ENCODE measurements around the gene LMTK2. TPM values are rescaled to one million over a fixed set of nuclear protein-coding genes. Genes with fewer than 3 reads are reported as not detected.

Gene LMTK2
- total RNA-seq, 1 donor from 2014 or later = 32.5 TPM

DNA sequence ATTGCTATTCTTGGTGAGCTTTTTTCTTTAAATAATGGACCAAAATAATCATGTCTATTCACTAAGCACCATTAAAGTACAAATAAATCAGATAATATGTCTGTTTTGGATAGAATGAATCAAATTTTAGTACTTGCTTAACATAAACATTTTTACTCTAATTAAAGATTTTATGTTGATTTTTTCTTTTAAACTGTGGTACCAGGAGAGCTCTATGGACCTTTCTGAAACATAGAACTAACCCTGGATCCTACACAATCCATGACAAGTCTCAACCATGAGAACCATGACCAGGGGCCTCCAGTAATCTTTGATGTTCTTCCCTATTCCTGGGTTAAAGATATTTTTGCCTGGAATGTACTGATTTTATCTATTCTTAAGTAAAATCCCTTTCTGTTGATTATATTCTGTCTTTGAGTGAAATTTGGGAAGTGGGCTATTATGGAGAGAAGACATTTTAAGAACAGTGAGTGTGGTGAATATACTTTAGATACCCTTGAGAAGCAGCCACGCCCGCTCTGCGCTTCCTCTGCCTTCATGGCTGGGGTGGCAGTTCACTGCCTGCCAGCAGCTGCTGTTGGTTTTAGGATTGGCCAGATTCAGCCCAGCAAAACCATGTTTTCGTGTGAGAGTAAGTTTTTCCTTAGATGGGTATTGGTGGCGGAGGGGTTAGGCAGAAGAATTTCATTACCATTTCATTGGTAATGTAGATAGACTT is 62.4 kb downstream of the LMTK2 start:
- Mint-ChIP-seq H3K27me3 (ENCODE audit: unreplicated experiment) (peaks cover 7% of the 10 kb centered on the region), H3K4me3 (ENCODE audit: unreplicated experiment) (no peak overlapping the region), H3K9me3 (ENCODE audit: unreplicated experiment) (no peaks in the 10 kb centered on the region), H3K4me1 (ENCODE audit: unreplicated experiment) (peaks cover 3% of the 10 kb centered on the region), H3K27ac (ENCODE audit: unreplicated experiment) (no peak overlapping the region), H3K36me3 (ENCODE audit: low read depth, unreplicated experiment) (peaks cover 22% of the 10 kb centered on the region)
- TF ChIP-seq, protein P1, sequence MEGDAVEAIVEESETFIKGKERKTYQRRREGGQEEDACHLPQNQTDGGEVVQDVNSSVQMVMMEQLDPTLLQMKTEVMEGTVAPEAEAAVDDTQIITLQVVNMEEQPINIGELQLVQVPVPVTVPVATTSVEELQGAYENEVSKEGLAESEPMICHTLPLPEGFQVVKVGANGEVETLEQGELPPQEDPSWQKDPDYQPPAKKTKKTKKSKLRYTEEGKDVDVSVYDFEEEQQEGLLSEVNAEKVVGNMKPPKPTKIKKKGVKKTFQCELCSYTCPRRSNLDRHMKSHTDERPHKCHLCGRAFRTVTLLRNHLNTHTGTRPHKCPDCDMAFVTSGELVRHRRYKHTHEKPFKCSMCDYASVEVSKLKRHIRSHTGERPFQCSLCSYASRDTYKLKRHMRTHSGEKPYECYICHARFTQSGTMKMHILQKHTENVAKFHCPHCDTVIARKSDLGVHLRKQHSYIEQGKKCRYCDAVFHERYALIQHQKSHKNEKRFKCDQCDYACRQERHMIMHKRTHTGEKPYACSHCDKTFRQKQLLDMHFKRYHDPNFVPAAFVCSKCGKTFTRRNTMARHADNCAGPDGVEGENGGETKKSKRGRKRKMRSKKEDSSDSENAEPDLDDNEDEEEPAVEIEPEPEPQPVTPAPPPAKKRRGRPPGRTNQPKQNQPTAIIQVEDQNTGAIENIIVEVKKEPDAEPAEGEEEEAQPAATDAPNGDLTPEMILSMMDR (IDR thresholded peaks at IDR 0.05; ENCODE audit: unreplicated experiment) = no peak
- DNase-seq (ENCODE audit: low spot score) = no peak

DNA sequence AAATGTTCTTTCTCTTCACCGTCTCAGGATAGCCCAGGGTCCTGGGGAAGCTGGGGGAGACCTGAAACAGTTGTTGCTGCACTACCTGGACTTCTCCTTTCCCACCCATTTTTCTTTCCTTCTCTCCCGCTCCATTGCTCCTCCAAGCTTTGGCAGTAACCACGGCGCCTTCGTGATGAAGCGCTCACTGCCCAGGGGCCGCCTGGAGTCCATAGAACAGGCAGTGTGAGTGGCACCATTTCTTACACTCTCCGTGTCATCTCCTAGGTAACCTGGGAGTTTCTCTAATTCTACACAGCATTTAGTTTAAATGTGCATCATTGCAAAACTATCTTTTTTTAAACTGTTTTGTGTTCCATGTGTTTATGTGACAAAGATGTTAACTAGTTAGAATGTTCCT is 64.3 kb downstream of the LMTK2 start:
- no peak overlapping the region for H3K4me3 Mint-ChIP-seq (ENCODE audit: unreplicated experiment)
- H3K27me3 Mint-ChIP-seq (ENCODE audit: unreplicated experiment) = peaks cover 5% of the 10 kb centered on the region
- peaks cover 3% of the 10 kb centered on the region for H3K4me1 Mint-ChIP-seq (ENCODE audit: unreplicated experiment)
- no peaks in the 10 kb centered on the region for H3K9me3 Mint-ChIP-seq (ENCODE audit: unreplicated experiment)
- TF ChIP-seq, protein P1 (IDR thresholded peaks at IDR 0.05; ENCODE audit: unreplicated experiment) = no peak
- peaks cover 23% of the 10 kb centered on the region for H3K36me3 Mint-ChIP-seq (ENCODE audit: low read depth, unreplicated experiment)
- DNase-seq (ENCODE audit: low spot score) = no peak
- no peak overlapping the region for H3K27ac Mint-ChIP-seq (ENCODE audit: unreplicated experiment)

DNA sequence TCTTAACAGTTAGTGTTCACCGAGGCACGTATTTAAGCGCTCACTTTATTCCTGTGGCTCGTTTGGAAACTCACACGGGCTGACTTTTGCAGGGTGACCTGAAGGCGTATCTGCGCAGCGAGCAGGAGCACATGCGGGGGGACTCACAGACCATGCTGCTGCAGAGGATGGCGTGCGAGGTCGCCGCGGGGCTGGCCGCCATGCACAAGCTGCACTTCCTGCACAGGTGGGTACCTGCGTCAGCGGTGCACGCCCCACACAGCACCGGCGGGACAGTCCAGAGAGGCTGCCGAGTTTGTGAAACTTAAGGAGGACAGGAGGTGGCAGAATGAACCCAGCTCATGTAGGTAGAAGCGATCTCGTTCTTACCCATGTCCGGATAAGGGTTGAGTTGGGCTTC is 64.8 kb downstream of the LMTK2 start:
- Mint-ChIP-seq H3K36me3 (ENCODE audit: low read depth, unreplicated experiment) (peaks cover 21% of the 10 kb centered on the region), H3K9me3 (ENCODE audit: unreplicated experiment) (no peaks in the 10 kb centered on the region), H3K27me3 (ENCODE audit: unreplicated experiment) (peaks cover 5% of the 10 kb centered on the region), H3K4me3 (ENCODE audit: unreplicated experiment) (peak overlapping the region; percentile 53), H3K27ac (ENCODE audit: unreplicated experiment) (no peak overlapping the region), H3K4me1 (ENCODE audit: unreplicated experiment) (peaks cover 3% of the 10 kb centered on the region)
- DNase-seq (ENCODE audit: low spot score) = no peak
- TF ChIP-seq, protein P1 (IDR thresholded peaks at IDR 0.05; ENCODE audit: unreplicated experiment) = no peak

DNA sequence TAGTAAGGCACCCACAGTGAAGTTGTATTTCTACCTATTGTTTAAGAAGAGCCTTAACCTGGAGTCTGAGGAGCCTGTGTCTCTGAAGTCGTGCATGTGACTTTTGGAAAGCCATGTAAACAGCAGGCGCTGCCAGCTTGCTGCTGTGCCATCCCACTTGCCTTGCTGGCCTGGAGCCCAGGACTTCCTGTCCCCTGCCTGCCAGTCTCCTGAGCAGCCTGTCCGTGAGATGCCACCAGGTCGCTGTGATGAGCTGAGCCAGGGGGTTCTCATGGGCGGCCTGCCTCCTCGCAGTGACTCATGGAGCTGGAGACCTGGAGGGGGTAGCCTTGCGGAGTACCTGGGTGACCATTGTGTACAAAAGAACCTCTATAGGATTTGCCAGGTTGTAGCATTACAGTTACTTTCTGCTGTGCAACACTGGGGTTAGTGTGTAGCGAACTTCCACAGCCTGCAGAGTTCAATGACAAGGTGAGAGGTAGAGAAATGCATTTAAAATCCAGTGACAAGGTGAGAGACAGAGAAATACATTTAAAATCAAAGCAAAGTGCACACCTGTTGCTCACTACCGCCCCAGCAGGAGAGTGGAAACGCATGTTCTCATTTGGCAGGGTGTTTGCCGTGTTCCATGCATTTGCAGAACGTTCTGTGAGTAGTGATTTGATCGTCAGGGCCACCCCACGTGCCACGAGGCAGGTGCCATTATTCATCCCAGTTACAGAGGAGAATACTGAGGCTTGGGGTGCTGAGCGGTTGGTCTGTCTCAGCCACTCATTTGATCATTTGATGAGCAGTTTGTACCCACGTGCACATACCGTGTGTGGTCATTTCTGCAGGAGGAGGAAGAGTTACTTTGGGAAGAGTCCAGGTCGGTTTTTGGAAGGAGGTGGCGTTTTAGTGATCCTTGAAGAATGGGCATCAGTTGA is 67.9 kb downstream of the LMTK2 start:
- peaks cover 10% of the 10 kb centered on the region for H3K4me1 Mint-ChIP-seq (ENCODE audit: unreplicated experiment)
- H3K9me3 Mint-ChIP-seq (ENCODE audit: unreplicated experiment) = no peaks in the 10 kb centered on the region
- TF ChIP-seq, protein P1 (IDR thresholded peaks at IDR 0.05; ENCODE audit: unreplicated experiment) = no peak
- H3K27me3 Mint-ChIP-seq (ENCODE audit: unreplicated experiment) = peaks cover 2% of the 10 kb centered on the region
- no peak for DNase-seq (ENCODE audit: low spot score)
- H3K27ac Mint-ChIP-seq (ENCODE audit: unreplicated experiment) = no peak overlapping the region
- H3K36me3 Mint-ChIP-seq (ENCODE audit: low read depth, unreplicated experiment) = peaks cover 24% of the 10 kb centered on the region
- no peak overlapping the region for H3K4me3 Mint-ChIP-seq (ENCODE audit: unreplicated experiment)
